K562 (cell line): Measurements from ENCODE around the gene PMFBP1. TPM values are rescaled to one million over a fixed set of nuclear protein-coding genes. Genes with fewer than 3 reads are reported as not detected.

Experiments used
- BCOR ChIP-seq: fragments of 450-650 bp; IDR thresholded peaks from 2 replicates; pipeline ENCODE4 v1.6.1; 2016
- CREB5 ChIP-seq: fragments of 250-450 bp; sonication (Bioruptor Pico); IDR thresholded peaks from 2 replicates; pipeline ENCODE4 v1.5.0; 2020; ENCODE audit warnings: mild to moderate bottlenecking
- CTCFL ChIP-seq: IDR thresholded peaks from 2 replicates; pipeline ENCODE4 v1.6.1; 2011; ENCODE audit warnings: borderline replicate concordance, low read depth, mild to moderate bottlenecking, moderate library complexity, low read length; ENCODE audit not compliant: insufficient read depth, poor library complexity, severe bottlenecking
- ETV1 ChIP-seq: fragments of 450-650 bp; conservative IDR thresholded peaks from 2 replicates; pipeline ENCODE4 v1.6.1; 2016; ENCODE audit warnings: missing genetic modification characterization, control low read depth, low read depth, missing compliant biosample characterization
- HDAC8 ChIP-seq: fragments of 450-650 bp; IDR thresholded peaks from 2 replicates; pipeline ENCODE4 v1.6.1; 2016; ENCODE audit warnings: mild to moderate bottlenecking, missing genetic modification characterization, moderate library complexity, missing compliant biosample characterization
- IFI16 ChIP-seq: fragments of 250-450 bp; sonication (Bioruptor Pico); IDR thresholded peaks from 2 replicates; pipeline ENCODE4 v2.1.2; 2022; ENCODE audit warnings: mild to moderate bottlenecking, inconsistent platforms
- NCOA1 ChIP-seq: fragments of 450-650 bp; IDR thresholded peaks from 2 replicates; pipeline ENCODE4 v1.6.1; 2016; ENCODE audit warnings: low read depth
- PKNOX1 ChIP-seq: fragments of 450-650 bp; IDR thresholded peaks from 2 replicates; pipeline ENCODE4 v1.6.1; 2016
- POLR2H ChIP-seq: IDR thresholded peaks from 2 replicates; pipeline ENCODE4 v1.6.1; 2016; ENCODE audit warnings: missing genetic modification characterization, low read depth, mild to moderate bottlenecking, control low read depth, missing compliant biosample characterization, moderate library complexity
- SMAD3 ChIP-seq: fragments of 450-650 bp; formaldehyde crosslinking; conservative IDR thresholded peaks from 2 replicates; pipeline ENCODE4 v1.4.0; 2020; ENCODE audit warnings: mild to moderate bottlenecking
- SMARCA4 ChIP-seq: fragments of 450-650 bp; IDR thresholded peaks from 2 replicates; pipeline ENCODE4 v1.6.1; 2016
- SNRNP70 ChIP-seq: fragments of 200-400 bp; formaldehyde crosslinking; optimal IDR thresholded peaks from 2 replicates; pipeline ENCODE3; 2017; ENCODE audit warnings: low read depth, low read length
- USF1 ChIP-seq: sonication (generic); formaldehyde crosslinking; IDR thresholded peaks from 2 replicates; pipeline ENCODE4 v1.9.0; 2022; ENCODE audit warnings: mild to moderate bottlenecking, missing genetic modification reagents
- ZNF175 ChIP-seq: fragments of 200-800 bp; sonication (Bioruptor generic); IDR thresholded peaks from 2 replicates; pipeline ENCODE4 v1.6.1; 2016; ENCODE audit warnings: low read depth, mild to moderate bottlenecking, missing genetic modification characterization, missing compliant biosample characterization
- ZNF212 ChIP-seq: fragments of 450-650 bp; formaldehyde crosslinking; IDR thresholded peaks from 2 replicates; pipeline ENCODE4 v1.4.0; 2020; ENCODE audit warnings: mild to moderate bottlenecking
- ZNF3 ChIP-seq: fragments of 250-450 bp; sonication (Bioruptor Pico); IDR thresholded peaks from 2 replicates; pipeline ENCODE4 v1.5.0; 2021; ENCODE audit warnings: mild to moderate bottlenecking, moderate library complexity
- ZNF408 ChIP-seq: fragments of 250-450 bp; sonication (Bioruptor Pico); IDR thresholded peaks from 2 replicates; pipeline ENCODE4 v1.4.0; 2020; ENCODE audit warnings: low read depth, mild to moderate bottlenecking, moderate library complexity
- ZNF518B ChIP-seq: fragments of 250-450 bp; sonication (Bioruptor Pico); IDR thresholded peaks from 2 replicates; pipeline ENCODE4 v1.5.0; 2021; ENCODE audit warnings: mild to moderate bottlenecking, moderate library complexity
- ZNF707 ChIP-seq: fragments of 250-450 bp; sonication (Bioruptor Pico); conservative IDR thresholded peaks from 2 replicates; pipeline ENCODE4 v1.8.0; 2022; ENCODE audit warnings: inconsistent platforms, mild to moderate bottlenecking, moderate library complexity
- ZNF77 ChIP-seq: fragments of 250-450 bp; sonication (Bioruptor Pico); IDR thresholded peaks from 2 replicates; pipeline ENCODE4 v1.5.0; 2020
- polyA plus RNA-seq, 8 experiments: library from polyadenylated mRNA; depleted of rRNA in 4 of 8; stranded (reverse) in 5 of 8; unstranded in 3 of 8; fragments of >200 nt; fragmentation: Nextera tagmentation in 2 of 8; fragmentation: Illumina TruSeq in 1 of 8; extraction: Ambion mirVana in 2 of 8; extraction: Trizol in 1 of 8; gene quantifications; 2 replicates each; pipeline versions ENCODE4 v1.2.1 to v1.2.3, GENCODE V29; 2011 to 2014; ENCODE audit warnings: inconsistent platforms in 1 of 8, missing spikeins in 1 of 8
- total RNA-seq, 7 experiments: library from RNA; depleted of rRNA in 6 of 7; stranded (reverse); fragments of >200 nt in 6 of 7; fragmentation: Illumina TruSeq in 2 of 7; extraction: Trizol in 2 of 7; gene quantifications; 2 replicates each; pipeline versions ENCODE4 v1.2.1 to v1.2.3, GENCODE V29; 2011 to 2021; ENCODE audit warnings: low replicate concordance in 1 of 7

Gene PMFBP1
- total and polyA plus RNA-seq, 9 of the 15 experiments (the other 6 are each of a cell fraction or from before 2014, with no cell fraction given) = 0.13 to 0.91 (median 0.47) TPM

GRCh38 chr16:72072514-72073342 lies 99.2 kb downstream of the PMFBP1 start (continued):
- no peak for TF ChIP-seq CTCFL
- TF ChIP-seq BCOR = no peak
- no peak for TF ChIP-seq ZNF77 (CRISPR knock-in tag)
- no peak for TF ChIP-seq ETV1 (tag)
- TF ChIP-seq HDAC8 = no peak
- TF ChIP-seq CREB5 (CRISPR knock-in tag) = no peak
- TF ChIP-seq ZNF212 (CRISPR knock-in tag) = no peak
- TF ChIP-seq PKNOX1 = no peak
- peak; percentile 56; the same call in 1 of the 2 replicates for TF ChIP-seq POLR2H (tag)
- no peak for TF ChIP-seq IFI16 (CRISPR knock-in tag)
- TF ChIP-seq SNRNP70 = no peak
- no peak for TF ChIP-seq ZNF175 (CRISPR knock-in tag)
- TF ChIP-seq USF1 (CRISPR knock-in tag) = no peak
- no peak for TF ChIP-seq ZNF3 (CRISPR knock-in tag)
- no peak for TF ChIP-seq SMAD3 (CRISPR knock-in tag)
- TF ChIP-seq SMARCA4 = peak; percentile 81
- no peak for TF ChIP-seq ZNF408 (CRISPR knock-in tag)
- no peak for TF ChIP-seq ZNF518B (CRISPR knock-in tag)
- TF ChIP-seq NCOA1 = no peak
- no peak for TF ChIP-seq ZNF707 (CRISPR knock-in tag)
